SK-N-SH (cell line): ENCODE data around the gene MAPK9. TPM values are rescaled to one million over a fixed set of nuclear protein-coding genes. Genes with fewer than 3 reads are reported as not detected.

Experiments used
- CTCF ChIA-PET: fragments of 300-600, 350-600 bp; formaldehyde crosslinking; extraction: SDS; loops from one replicate; lab custom pipeline; 2021; lab: Yijun Ruan, JAX
- POLR2A ChIA-PET: fragments of 350-600 bp; sonication (Branson Sonifier 250); formaldehyde crosslinking; extraction: SDS; loops from one replicate; lab custom pipeline; 2020; ENCODE audit warnings: antibody characterized with exemption, inconsistent platforms; lab: Yijun Ruan, JAX
- DNase-seq: peaks from one replicate; pipeline ENCODE4 v3.0.0; 2012
- H2AFZ ChIP-seq: fragments of 200-600 bp; sonication (generic); 2 replicates; pipeline ENCODE4 v1.8.1; 2016; ENCODE audit warnings: antibody characterized with exemption, mild to moderate bottlenecking, low read depth
- H3F3A ChIP-seq: fragments of 200-600 bp; sonication (generic); replicated peaks from 2 replicates; pipeline ENCODE3; 2016; ENCODE audit warnings: antibody characterized with exemption, mild to moderate bottlenecking; ENCODE audit not compliant: insufficient read depth
- H3K27ac ChIP-seq, 2 experiments: fragments of 200-500 bp in 1 of 2; fragments of 200-600 bp in 1 of 2; sonication (Bioruptor generic) in 1 of 2; sonication (generic), shearing (Covaris generic) in 1 of 2; 2 replicates each; pipeline versions ENCODE4 v1.5.1 to v1.6.1; 2014 to 2016; ENCODE audit warnings: low read depth in 2 of 2, inconsistent platforms in 1 of 2, low read length in 1 of 2, mild to moderate bottlenecking in 1 of 2, mixed read lengths in 1 of 2
- H3K27me3 ChIP-seq: fragments of 200-600 bp; sonication (generic), shearing (Covaris generic); 2 replicates; pipeline ENCODE4 v1.6.1; 2016; ENCODE audit warnings: mixed run types; ENCODE audit not compliant: insufficient read depth
- H3K36me3 ChIP-seq, 2 experiments: fragments of 200-500 bp in 1 of 2; fragments of 200-600 bp in 1 of 2; sonication (Bioruptor generic) in 1 of 2; sonication (generic) in 1 of 2; replicated peaks in 1 of 2; 2 replicates each; pipeline versions ENCODE3 to v1.5.1; 2014 to 2016; ENCODE audit warnings: low read length in 1 of 2, mild to moderate bottlenecking in 1 of 2; ENCODE audit not compliant: insufficient read depth in 2 of 2, control insufficient read depth in 1 of 2
- H3K4me1 ChIP-seq, 2 experiments: fragments of 200-500 bp in 1 of 2; fragments of 200-600 bp in 1 of 2; sonication (Bioruptor generic) in 1 of 2; sonication (generic), shearing (Covaris generic) in 1 of 2; 2 replicates each; pipeline versions ENCODE4 v1.5.1 to v1.6.1; 2014 to 2016; ENCODE audit warnings: low read depth in 1 of 2, low read length in 1 of 2, mixed run types in 1 of 2; ENCODE audit not compliant: insufficient read depth in 2 of 2, control insufficient read depth in 1 of 2
- H3K4me2 ChIP-seq: fragments of 200-600 bp; sonication (generic), shearing (Covaris generic); 2 replicates; pipeline ENCODE4 v1.6.1; 2017; ENCODE audit warnings: mixed run types
- H3K4me3 ChIP-seq, 2 experiments: fragments of 200-500 bp in 1 of 2; fragments of 200-600 bp in 1 of 2; sonication (Bioruptor generic) in 1 of 2; sonication (generic), shearing (Covaris generic) in 1 of 2; 2 replicates each; pipeline versions ENCODE4 v1.5.1 to v1.8.1; 2014 to 2016; ENCODE audit warnings: low read depth in 2 of 2, inconsistent platforms in 1 of 2, low read length in 1 of 2, mild to moderate bottlenecking in 1 of 2, mixed read lengths in 1 of 2, moderate library complexity in 1 of 2
- H3K79me2 ChIP-seq: fragments of 200-600 bp; sonication (generic); 2 replicates; pipeline ENCODE4 v1.8.1; 2017; ENCODE audit warnings: mild to moderate bottlenecking; ENCODE audit not compliant: insufficient read depth
- H3K9ac ChIP-seq: fragments of 200-600 bp; sonication (generic); 2 replicates; pipeline ENCODE4 v1.6.1; 2017; ENCODE audit warnings: mixed run types
- H3K9me2 ChIP-seq: fragments of 200-600 bp; sonication (generic); 2 replicates; pipeline ENCODE4 v1.6.1; 2017; ENCODE audit warnings: mixed run types
- H3K9me3 ChIP-seq: fragments of 200-600 bp; sonication (generic); 2 replicates; pipeline ENCODE4 v1.6.1; 2017; ENCODE audit warnings: mixed run types, mild to moderate bottlenecking, moderate library complexity
- H4K20me1 ChIP-seq: fragments of 200-600 bp; sonication (generic); 2 replicates; pipeline ENCODE4 v1.6.1; 2017; ENCODE audit warnings: mild to moderate bottlenecking, mixed run types; ENCODE audit not compliant: insufficient read depth
- EP300 ChIP-seq, 2 experiments: IDR thresholded peaks; 2 replicates each; pipeline versions ENCODE4 v1.4.0 to v1.6.1; 2012; ENCODE audit warnings: borderline replicate concordance in 1 of 2, low read depth in 1 of 2, low read length in 1 of 2
- FOXJ3 ChIP-seq: sonication (generic); formaldehyde crosslinking; IDR thresholded peaks from 2 replicates; pipeline ENCODE4 v1.5.1; 2020; ENCODE audit warnings: mild to moderate bottlenecking, missing genetic modification reagents
- GATA2 ChIP-seq: sonication (generic); formaldehyde crosslinking; IDR thresholded peaks from 2 replicates; pipeline ENCODE4 v1.5.0; 2020; ENCODE audit warnings: mild to moderate bottlenecking, missing genetic modification reagents
- JUND ChIP-seq: IDR thresholded peaks from 2 replicates; pipeline ENCODE4 v1.4.0; 2012
- MEF2A ChIP-seq: IDR thresholded peaks from 2 replicates; pipeline ENCODE4 v1.4.0; 2012; ENCODE audit warnings: low read depth, borderline replicate concordance
- NRF1 ChIP-seq: IDR thresholded peaks from 2 replicates; pipeline ENCODE4 v1.6.1; 2012; ENCODE audit warnings: low read depth, mild to moderate bottlenecking, low read length
- RCOR1 ChIP-seq: fragments of 150-350 bp; IDR thresholded peaks from 2 replicates; pipeline ENCODE4 v1.6.1; 2017; ENCODE audit warnings: antibody characterized with exemption, low read length
- REST ChIP-seq: IDR thresholded peaks from 2 replicates; pipeline ENCODE4 v1.6.1; 2012; ENCODE audit warnings: mild to moderate bottlenecking, low read depth, low read length, moderate library complexity
- TAF1 ChIP-seq: IDR thresholded peaks from 2 replicates; pipeline ENCODE4 v1.6.1; 2012; ENCODE audit warnings: low read depth, mild to moderate bottlenecking, low read length, moderate library complexity, borderline replicate concordance
- USF2 ChIP-seq: fragments of 150-350 bp; IDR thresholded peaks from 2 replicates; pipeline ENCODE4 v1.6.1; 2017; ENCODE audit warnings: antibody characterized with exemption, low read length, low read depth, borderline replicate concordance
- WGBS: methylation state at CpG from one replicate; pipeline ENCODE4 v1.1.6; 2017; ENCODE audit warnings: low lambda C conversion rate; 5-methylcytosine and 5-hydroxymethylcytosine counted together
- polyA plus RNA-seq, 3 experiments: library from polyadenylated mRNA; depleted of rRNA; stranded (reverse); fragments of >200 nt; gene quantifications; 2 replicates each; pipeline ENCODE4 v1.2.3, GENCODE V29; 2012

The MAPK9 gene
- polyA plus RNA-seq, 1 of the 3 experiments (the other 2 are of a cell fraction) = 23.9 TPM

GRCh38 chr5:180304431-180305375 lies 12.8 kb upstream of the MAPK9 start:
- TF ChIP-seq EP300 (IDR thresholded peaks at IDR 0.05; ENCODE audit: borderline replicate concordance in 1 of 2, low read depth in 1 of 2, low read length in 1 of 2) (peak in 1 of 2 experiments; percentile 43; a peak in 1 of 4 replicates), TAF1 (no peak), USF2 (no peak), GATA2 (peak; percentile 18; the same call in 1 of the 2 replicates), FOXJ3 (CRISPR knock-in tag) (0 out of 2 replicates have a peak, but pooled peaks have one; percentile 32), REST (no peak), RCOR1 (peak; percentile 58; the same call in 1 of the 2 replicates), MEF2A (no peak)
- TF ChIP-seq, all 33 proteins: peak for 4
- H3K4me1 ChIP-seq = peaks cover 0 to 19% of the 10 kb centered on the region in 2 experiments; a peak in 1 of 4 replicates
- peak overlapping the region in 1 of 2 experiments; percentile 4; a peak in 1 of 4 replicates for H3K27ac ChIP-seq
- 54% methylated on average over 10 of the region's 18 CpGs for WGBS
- no peaks in the 10 kb centered on the region for H3K27me3 ChIP-seq
- no peaks in the 10 kb centered on the region for H4K20me1 ChIP-seq
- H3F3A ChIP-seq = no peaks in the 10 kb centered on the region
- no peak overlapping the region for H3K4me2 ChIP-seq
- no peak overlapping the region for H2AFZ ChIP-seq
- H3K36me3 ChIP-seq = no peaks in the 10 kb centered on the region
- CTCF ChIA-PET = interaction anchor here (0.9 to 6.6 kb wide), 8 partner anchors 11 to 167 kb away, joined by 3 to 98 read pairs (median 8); partner anchors contain the start of gene MAPK9
- H3K4me3 ChIP-seq = no peak overlapping the region
- H3K9me3 ChIP-seq = no peaks in the 10 kb centered on the region
- H3K79me2 ChIP-seq = no peaks in the 10 kb centered on the region
- DNase-seq = peak; percentile 74
- no peaks in the 10 kb centered on the region for H3K9me2 ChIP-seq
- H3K9ac ChIP-seq = no peak overlapping the region
- POLR2A ChIA-PET = interaction anchor here (1.2 kb wide), 1 partner anchor 9 kb away, joined by 6 read pairs; no protein-coding TSS in a partner anchor

- Histone ChIP-seq H3K9me3 (no peaks in the 10 kb centered on the region), H2AFZ (no peak overlapping the region), H3F3A (no peaks in the 10 kb centered on the region), H3K36me3 (no peaks in the 10 kb centered on the region), H3K9ac (no peak overlapping the region), H3K79me2 (no peaks in the 10 kb centered on the region), H3K9me2 (no peaks in the 10 kb centered on the region), H3K27me3 (no peaks in the 10 kb centered on the region), H3K4me3 (no peak overlapping the region), H3K27ac (no peak overlapping the region), H3K4me1 (peaks cover 0 to 19% of the 10 kb centered on the region in 2 experiments; a peak in 1 of 4 replicates), H3K4me2 (no peak overlapping the region), H4K20me1 (no peaks in the 10 kb centered on the region)
- ChIA-PET CTCF (interaction anchor here (0.9 to 6.6 kb wide), 8 partner anchors 10 to 168 kb away, joined by 3 to 98 read pairs (median 4); partner anchors contain the start of gene MAPK9), POLR2A (interaction anchor here (1.2 kb wide), 1 partner anchor 10 kb away, joined by 6 read pairs; no protein-coding TSS in a partner anchor)
- no peak for DNase-seq
- TF ChIP-seq JUND (no peak), GATA2 (no peak), NRF1 (no peak)
- 40% methylated on average over 3 of the region's 4 CpGs for WGBS
Measured at GRCh38 chr5:180304016-180304292, 12.1 kb upstream of the MAPK9 start.
